ENCODE measurements around the gene HSPA12B.

The HSPA12B gene

GRCh38 chr20:3704087-3704486, 28.4 kb upstream of the HSPA12B start:
- no peak for DNase-seq (ENCODE audit: low spot score)

GRCh38 chr20:3705491-3705969, 27.0 kb upstream of the HSPA12B start:
- no peak for DNase-seq (ENCODE audit: low spot score)

GRCh38 chr20:3705970-3706739, 26.3 kb upstream of the HSPA12B start:
- no peak for DNase-seq (ENCODE audit: low spot score)

GRCh38 chr20:3706774-3707507, 25.5 kb upstream of the HSPA12B start:
- DNase-seq (ENCODE audit: low spot score), result no peak

- DNase-seq (ENCODE audit: low spot score), result no peak
Measured at GRCh38 chr20:3707508-3707899, 25.0 kb upstream of the HSPA12B start.

GRCh38 chr20:3710011-3710466, 22.4 kb upstream of the HSPA12B start:
- DNase-seq (ENCODE audit: low spot score), result no peak

- peak; percentile 93 for DNase-seq (ENCODE audit: low spot score)
Measured at GRCh38 chr20:3710703-3711483, 21.6 kb upstream of the HSPA12B start.

- no peak for DNase-seq (ENCODE audit: low spot score)
Measured at GRCh38 chr20:3711484-3711941, 21.0 kb upstream of the HSPA12B start.

GRCh38 chr20:3712279-3712873, 20.1 kb upstream of the HSPA12B start, which contains the start of gene SIGLEC1:
SIGLEC1 (minus strand) TSS chr20:3712600; CDS start chr20:3707128, 5,472 bp downstream.
- no peak for DNase-seq (ENCODE audit: low spot score)

- no peak for DNase-seq (ENCODE audit: low spot score)
Measured at GRCh38 chr20:3714092-3714491, 18.4 kb upstream of the HSPA12B start.

GRCh38 chr20:3716195-3716834, 16.2 kb upstream of the HSPA12B start:
- peak; percentile 70 for DNase-seq (ENCODE audit: low spot score)

GRCh38 chr20:3719046-3719445, 13.4 kb upstream of the HSPA12B start:
- DNase-seq (ENCODE audit: low spot score), result no peak

- no peak for DNase-seq (ENCODE audit: low spot score)
Measured at GRCh38 chr20:3720068-3720467, 12.4 kb upstream of the HSPA12B start.

GRCh38 chr20:3720626-3721025, 11.9 kb upstream of the HSPA12B start:
- no peak for DNase-seq (ENCODE audit: low spot score)

GRCh38 chr20:3721912-3722311, 10.6 kb upstream of the HSPA12B start:
- DNase-seq (ENCODE audit: low spot score), result no peak

GRCh38 chr20:3723284-3723683, 9.2 kb upstream of the HSPA12B start:
- DNase-seq (ENCODE audit: low spot score), result no peak

- DNase-seq (ENCODE audit: low spot score), result no peak
Measured at GRCh38 chr20:3724356-3724755, 8.1 kb upstream of the HSPA12B start.

- no peak for DNase-seq (ENCODE audit: low spot score)
Measured at GRCh38 chr20:3727401-3728021, 5.0 kb upstream of the HSPA12B start.

GRCh38 chr20:3728354-3728753, 4.1 kb upstream of the HSPA12B start:
- no peak for DNase-seq (ENCODE audit: low spot score)

GRCh38 chr20:3728876-3729275, 3.6 kb upstream of the HSPA12B start:
- no peak for DNase-seq (ENCODE audit: low spot score)

GRCh38 chr20:3729378-3729777, 3.1 kb upstream of the HSPA12B start:
- no peak for DNase-seq (ENCODE audit: low spot score)
